Suprapubic skin (tissue), 4 donors: Measurements from ENCODE around the gene RAVER2. TPM values are rescaled to one million over a fixed set of nuclear protein-coding genes. Genes with fewer than 3 reads are reported as not detected.

Experiments used
- DNase-seq, 2 donors: peaks; one replicate each; pipeline ENCODE4 v3.0.0-alpha.2; 2019; ENCODE audit warnings: low spot score in 2 of 2
- H3K27ac ChIP-seq: fragments of 200-600 bp; sonication (generic); one replicate; pipeline ENCODE4 v1.5.1; 2019
- H3K27me3 ChIP-seq: fragments of 200-600 bp; sonication (generic); one replicate; pipeline ENCODE4 v1.5.1; 2019
- H3K36me3 ChIP-seq: fragments of 200-600 bp; sonication (generic); one replicate; pipeline ENCODE4 v1.5.1; 2019
- H3K4me1 ChIP-seq: fragments of 200-600 bp; sonication (generic); one replicate; pipeline ENCODE4 v1.5.1; 2019
- H3K4me3 ChIP-seq: fragments of 200-600 bp; sonication (generic); one replicate; pipeline ENCODE4 v1.5.1; 2019; ENCODE audit warnings: mild to moderate bottlenecking
- H3K9me3 ChIP-seq: fragments of 200-600 bp; sonication (generic); one replicate; pipeline ENCODE4 v1.5.1; 2019
- EP300 ChIP-seq: sonication (generic); formaldehyde crosslinking; IDR thresholded peaks from one replicate; pipeline ENCODE4 v1.6.1; 2017; ENCODE audit warnings: antibody characterized with exemption
- POLR2A ChIP-seq, 2 donors: fragments of 450-650 bp; IDR thresholded peaks; one replicate each; pipeline ENCODE4 v1.6.1; 2017; ENCODE audit warnings: antibody characterized with exemption in 2 of 2, mild to moderate bottlenecking in 2 of 2, moderate library complexity in 2 of 2
- POLR2AphosphoS5 ChIP-seq, 3 donors: sonication (generic); formaldehyde crosslinking; IDR thresholded peaks; one replicate each; pipeline ENCODE4 v1.6.1; 2017; ENCODE audit warnings: antibody characterized with exemption in 3 of 3
- WGBS: methylation state at CpG from one replicate; pipeline ENCODE4 v1.1.5; 2018; 5-methylcytosine and 5-hydroxymethylcytosine counted together
- total RNA-seq, 4 donors: library from RNA; depleted of rRNA; stranded (reverse); fragments of >200 nt; gene quantifications; one replicate each; pipeline ENCODE4 v1.1.0, GENCODE V29; 2016
- TF ChIP-seq, protein P1 (sequence below), 2 donors: fragments of 200-600 bp in 1 of 2; fragments of 450-650 bp in 1 of 2; sonication (generic) in 1 of 2; IDR thresholded peaks; one replicate each; pipeline ENCODE4 v1.5.1; 2016 to 2019; ENCODE audit warnings: antibody characterized with exemption in 2 of 2, mild to moderate bottlenecking in 1 of 2, moderate library complexity in 1 of 2

The RAVER2 gene
- total RNA-seq, 4 donors from 2014 or later = 7.9 to 15.7 (median 13.6) TPM

DNA sequence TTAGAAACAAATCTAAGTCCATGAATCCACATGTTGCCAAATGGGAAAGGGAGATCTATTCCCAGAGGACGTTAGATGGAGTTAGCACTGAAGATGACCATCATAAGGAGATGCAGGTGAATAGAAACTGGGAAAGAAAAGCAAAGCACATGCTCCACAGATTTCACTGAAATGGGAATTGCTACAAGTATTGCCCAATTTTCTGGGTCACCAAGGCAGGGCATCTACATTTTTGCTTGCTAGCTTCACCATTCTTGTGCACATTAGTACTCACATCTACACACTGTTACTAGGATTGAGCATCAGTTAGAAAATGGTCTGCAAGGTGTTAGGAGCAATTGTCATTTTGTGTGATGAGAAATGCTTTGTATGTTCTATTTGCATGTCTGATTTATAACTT lies 122.4 kb downstream of the RAVER2 start:
- Histone ChIP-seq H3K27me3 (no peaks in the 10 kb centered on the region), H3K27ac (no peak overlapping the region), H3K9me3 (no peaks in the 10 kb centered on the region), H3K36me3 (peaks cover 87% of the 10 kb centered on the region), H3K4me3 (no peak overlapping the region), H3K4me1 (peaks cover 7% of the 10 kb centered on the region)
- 95% methylated on average over 1 of the region's 1 CpG for WGBS
- no peak for DNase-seq
- no peak for TF ChIP-seq POLR2A (IDR thresholded peaks at IDR 0.05)

DNA sequence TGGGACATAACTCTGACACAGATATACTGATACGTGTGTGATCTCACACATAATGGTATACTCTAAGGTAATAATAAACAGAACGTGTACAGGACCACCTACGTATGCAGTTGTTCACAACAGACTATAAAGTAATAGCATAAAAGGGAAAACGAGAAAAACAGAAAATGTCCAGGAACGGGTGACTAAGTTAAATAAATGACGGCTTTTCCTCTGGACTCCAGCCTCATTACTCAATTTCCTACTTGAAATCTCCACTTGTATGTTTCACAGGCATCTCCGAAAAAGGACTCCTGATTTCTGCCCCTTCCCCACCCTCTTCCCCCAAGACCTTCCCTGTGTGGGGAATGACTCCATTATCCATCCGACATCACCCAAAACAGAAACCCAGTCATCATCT lies 126.4 kb downstream of the RAVER2 start:
- H3K36me3 ChIP-seq = peaks cover 94% of the 10 kb centered on the region
- H3K27ac ChIP-seq = no peak overlapping the region
- DNase-seq = no peak
- WGBS = 96% methylated on average over 8 of the region's 8 CpGs
- H3K4me1 ChIP-seq = no peaks in the 10 kb centered on the region
- H3K4me3 ChIP-seq = no peak overlapping the region
- TF ChIP-seq POLR2AphosphoS5 (IDR thresholded peaks at IDR 0.05) = no peak
- TF ChIP-seq, protein P1, sequence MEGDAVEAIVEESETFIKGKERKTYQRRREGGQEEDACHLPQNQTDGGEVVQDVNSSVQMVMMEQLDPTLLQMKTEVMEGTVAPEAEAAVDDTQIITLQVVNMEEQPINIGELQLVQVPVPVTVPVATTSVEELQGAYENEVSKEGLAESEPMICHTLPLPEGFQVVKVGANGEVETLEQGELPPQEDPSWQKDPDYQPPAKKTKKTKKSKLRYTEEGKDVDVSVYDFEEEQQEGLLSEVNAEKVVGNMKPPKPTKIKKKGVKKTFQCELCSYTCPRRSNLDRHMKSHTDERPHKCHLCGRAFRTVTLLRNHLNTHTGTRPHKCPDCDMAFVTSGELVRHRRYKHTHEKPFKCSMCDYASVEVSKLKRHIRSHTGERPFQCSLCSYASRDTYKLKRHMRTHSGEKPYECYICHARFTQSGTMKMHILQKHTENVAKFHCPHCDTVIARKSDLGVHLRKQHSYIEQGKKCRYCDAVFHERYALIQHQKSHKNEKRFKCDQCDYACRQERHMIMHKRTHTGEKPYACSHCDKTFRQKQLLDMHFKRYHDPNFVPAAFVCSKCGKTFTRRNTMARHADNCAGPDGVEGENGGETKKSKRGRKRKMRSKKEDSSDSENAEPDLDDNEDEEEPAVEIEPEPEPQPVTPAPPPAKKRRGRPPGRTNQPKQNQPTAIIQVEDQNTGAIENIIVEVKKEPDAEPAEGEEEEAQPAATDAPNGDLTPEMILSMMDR (IDR thresholded peaks at IDR 0.05) = no peak
- TF ChIP-seq EP300 = no peak
- no peak for TF ChIP-seq POLR2A (IDR thresholded peaks at IDR 0.05)
- H3K9me3 ChIP-seq = no peaks in the 10 kb centered on the region
- H3K27me3 ChIP-seq = no peaks in the 10 kb centered on the region

DNA sequence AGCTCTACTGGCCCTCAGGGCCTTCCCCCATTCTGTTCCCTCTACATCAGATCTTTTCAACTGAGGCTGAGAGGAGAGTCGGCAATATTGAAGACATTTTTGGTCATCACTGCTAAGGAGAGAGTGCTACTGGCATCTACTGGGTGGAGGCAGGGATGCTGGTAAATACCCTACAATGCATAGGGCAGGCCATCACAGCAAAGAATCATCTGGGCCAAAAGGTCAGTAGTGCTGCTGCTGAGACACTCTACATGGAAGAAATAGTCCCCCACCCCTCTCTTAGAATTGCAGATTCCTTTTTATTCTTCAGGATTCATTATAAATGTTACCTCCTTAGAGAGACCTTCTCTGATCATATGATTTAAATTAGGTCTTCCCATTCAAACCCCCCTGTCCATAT lies 127.2 kb downstream of the RAVER2 start:
- WGBS = 100% methylated on average over 1 of the region's 1 CpG
- DNase-seq = no peak
- TF ChIP-seq POLR2A (IDR thresholded peaks at IDR 0.05) (no peak), POLR2AphosphoS5 (IDR thresholded peaks at IDR 0.05) (no peak), EP300 (no peak)
- TF ChIP-seq, protein P1 (IDR thresholded peaks at IDR 0.05) = no peak
- no peaks in the 10 kb centered on the region for H3K27me3 ChIP-seq
- no peak overlapping the region for H3K4me3 ChIP-seq
- H3K27ac ChIP-seq = no peak overlapping the region
- H3K36me3 ChIP-seq = peaks cover 92% of the 10 kb centered on the region
- no peaks in the 10 kb centered on the region for H3K9me3 ChIP-seq
- no peaks in the 10 kb centered on the region for H3K4me1 ChIP-seq

DNA sequence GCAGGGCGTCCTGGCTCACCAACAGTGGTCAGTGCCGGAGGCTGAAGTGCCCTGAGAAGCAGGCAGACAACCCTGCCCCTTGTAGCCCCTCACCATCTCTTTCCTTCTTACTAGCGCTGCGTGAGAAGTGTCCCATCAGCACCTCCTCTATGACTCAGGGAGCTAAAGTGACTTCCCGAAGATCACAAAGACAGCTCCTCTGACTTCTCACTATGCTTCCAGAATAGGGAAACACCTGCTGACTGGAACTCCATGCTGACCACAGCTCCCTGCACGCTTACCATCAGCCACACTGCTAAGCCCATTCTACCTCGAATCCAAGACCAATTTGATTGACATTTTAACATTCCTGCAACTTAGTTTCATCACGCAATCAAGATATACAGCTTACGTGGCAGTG lies 128.7 kb downstream of the RAVER2 start:
- no peak for DNase-seq
- Histone ChIP-seq H3K27ac (no peak overlapping the region), H3K4me1 (no peaks in the 10 kb centered on the region), H3K4me3 (no peak overlapping the region), H3K27me3 (no peaks in the 10 kb centered on the region), H3K36me3 (peaks cover 89% of the 10 kb centered on the region), H3K9me3 (no peaks in the 10 kb centered on the region)
- no peak for TF ChIP-seq POLR2A (IDR thresholded peaks at IDR 0.05)
- TF ChIP-seq, protein P1 (IDR thresholded peaks at IDR 0.05) = no peak
- no peak for TF ChIP-seq POLR2AphosphoS5 (IDR thresholded peaks at IDR 0.05)
- TF ChIP-seq EP300 = no peak
- 91% methylated on average over 9 of the region's 9 CpGs for WGBS

DNA sequence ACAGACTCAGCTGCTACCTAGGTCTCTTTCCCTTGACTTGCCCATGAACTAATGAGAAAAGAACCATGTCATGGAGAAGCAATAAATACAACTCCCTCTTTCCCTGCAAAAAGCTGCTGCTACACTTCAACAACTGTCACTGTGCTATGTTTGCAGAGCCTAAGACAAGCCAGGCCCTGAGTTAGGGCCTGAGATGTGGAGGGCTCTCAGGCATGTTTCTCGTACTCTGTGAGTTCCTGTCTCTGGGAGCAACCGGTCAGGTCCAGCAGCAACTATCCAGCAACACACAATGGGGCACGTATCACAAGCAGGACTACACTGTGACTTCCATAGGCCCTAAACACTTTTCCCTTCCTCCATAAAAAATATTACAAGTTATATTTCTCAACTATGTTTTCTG lies 129.8 kb downstream of the RAVER2 start:
- Histone ChIP-seq H3K36me3 (peaks cover 83% of the 10 kb centered on the region), H3K4me1 (peaks cover 4% of the 10 kb centered on the region), H3K4me3 (no peak overlapping the region), H3K27me3 (no peaks in the 10 kb centered on the region), H3K9me3 (no peaks in the 10 kb centered on the region), H3K27ac (no peak overlapping the region)
- no peak for TF ChIP-seq EP300
- TF ChIP-seq POLR2AphosphoS5 (IDR thresholded peaks at IDR 0.05) = no peak
- TF ChIP-seq POLR2A (IDR thresholded peaks at IDR 0.05) = no peak
- TF ChIP-seq, protein P1 (IDR thresholded peaks at IDR 0.05) = no peak
- WGBS = 90% methylated on average over 3 of the region's 3 CpGs
- DNase-seq = no peak

DNA sequence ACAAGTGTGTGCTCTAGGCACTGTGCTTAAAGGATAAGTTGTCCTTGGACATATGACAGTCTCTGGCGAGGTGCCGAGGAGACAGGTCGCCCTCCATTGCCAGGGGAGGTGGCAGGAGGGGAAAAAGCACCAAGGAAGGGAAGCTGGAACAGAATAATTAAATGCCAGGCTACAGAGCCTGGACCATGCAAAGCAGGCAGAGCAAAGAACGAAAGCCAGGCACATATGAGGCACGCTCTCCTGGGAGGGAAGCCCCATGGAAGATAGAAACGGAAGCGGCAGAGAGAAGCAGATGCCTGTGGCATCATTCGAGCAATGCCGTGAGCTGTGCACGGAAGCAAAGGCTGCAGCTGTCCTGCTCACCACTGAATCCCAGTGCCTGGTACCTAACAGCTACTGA lies 130.2 kb downstream of the RAVER2 start:
- no peak for DNase-seq
- Histone ChIP-seq H3K27me3 (no peaks in the 10 kb centered on the region), H3K36me3 (peaks cover 78% of the 10 kb centered on the region), H3K4me3 (no peak overlapping the region), H3K27ac (no peak overlapping the region), H3K4me1 (peaks cover 4% of the 10 kb centered on the region), H3K9me3 (no peaks in the 10 kb centered on the region)
- TF ChIP-seq, protein P1 (IDR thresholded peaks at IDR 0.05) = no peak
- TF ChIP-seq EP300 = no peak
- no peak for TF ChIP-seq POLR2AphosphoS5 (IDR thresholded peaks at IDR 0.05)
- TF ChIP-seq POLR2A (IDR thresholded peaks at IDR 0.05) = no peak
- WGBS = 96% methylated on average over 10 of the region's 10 CpGs
